Central memory CD8-positive, alpha-beta T cell (primary cell): ENCODE results near the gene MACF1.

ENCODE experiments used
- ATAC-seq: fragments of 150-1000 bp; cut with Tn5 transposase; replicated peaks from 2 replicates; pipeline ENCODE4 v1.10.0; 2022; ENCODE audit warnings: mild to moderate bottlenecking, moderate FRiP score, moderate number of reproducible peaks; ENCODE audit not compliant: poor library complexity, severe bottlenecking; ENCODE audit errors: extremely low read depth
- DNase-seq, 2 donors: peaks; one replicate each; pipeline ENCODE4 v3.0.0; 2021; ENCODE audit warnings: low spot score in 2 of 2
- H3K27ac Mint-ChIP-seq: one replicate; pipeline ENCODE4 v1.8.0; 2022; ENCODE audit warnings: low read depth, mild to moderate bottlenecking, moderate library complexity, mixed read lengths
- H3K27me3 Mint-ChIP-seq: one replicate; pipeline ENCODE4 v1.8.0; 2022; ENCODE audit warnings: mixed read lengths
- H3K36me3 Mint-ChIP-seq: one replicate; pipeline ENCODE4 v1.8.0; 2022; ENCODE audit warnings: mild to moderate bottlenecking, moderate library complexity, mixed read lengths; ENCODE audit not compliant: insufficient read depth
- H3K4me1 Mint-ChIP-seq: one replicate; pipeline ENCODE4 v1.8.0; 2022; ENCODE audit warnings: mixed read lengths
- H3K4me3 Mint-ChIP-seq: one replicate; pipeline ENCODE4 v1.8.0; 2022; ENCODE audit warnings: mild to moderate bottlenecking, moderate library complexity, mixed read lengths
- H3K9me3 Mint-ChIP-seq: one replicate; pipeline ENCODE4 v1.8.0; 2022; ENCODE audit warnings: mixed read lengths

MACF1 gene

DNA sequence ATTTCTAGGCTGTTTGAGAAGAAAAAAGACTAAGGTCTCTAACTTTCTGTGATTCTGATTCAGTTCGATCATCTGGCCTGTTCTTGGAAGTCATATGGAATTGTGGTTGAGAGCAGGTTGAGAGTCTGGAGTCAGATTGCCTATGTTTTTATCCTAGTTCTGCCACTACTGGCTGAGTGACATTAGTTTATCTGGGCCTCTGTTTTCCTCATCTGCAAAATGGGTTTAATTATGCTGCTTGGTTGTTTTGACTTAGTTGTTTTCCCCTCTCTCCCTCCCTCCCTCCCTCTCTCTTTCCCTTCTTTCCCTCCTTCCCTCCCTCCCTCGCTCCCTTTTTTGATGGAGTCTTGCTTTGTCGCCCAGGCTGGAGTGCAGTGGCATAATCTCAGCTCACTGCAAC, 6.2 kb downstream of the MACF1 start:
- Mint-ChIP-seq H3K27me3 (no peaks in the 10 kb centered on the region), H3K4me3 (no peak overlapping the region), H3K27ac (peak overlapping the region; percentile 53), H3K36me3 (peaks cover 11% of the 10 kb centered on the region), H3K4me1 (peaks cover 49% of the 10 kb centered on the region), H3K9me3 (no peaks in the 10 kb centered on the region)
- DNase-seq (no peak), ATAC-seq (no peak)

GRCh38 chr1:39212499-39212898, 8.0 kb downstream of the MACF1 start:
- Mint-ChIP-seq H3K27me3 (no peaks in the 10 kb centered on the region), H3K27ac (no peak overlapping the region), H3K36me3 (peaks cover 12% of the 10 kb centered on the region), H3K4me3 (no peak overlapping the region), H3K9me3 (no peaks in the 10 kb centered on the region), H3K4me1 (peaks cover 49% of the 10 kb centered on the region)
- ATAC-seq (no peak), DNase-seq (no peak)

DNA sequence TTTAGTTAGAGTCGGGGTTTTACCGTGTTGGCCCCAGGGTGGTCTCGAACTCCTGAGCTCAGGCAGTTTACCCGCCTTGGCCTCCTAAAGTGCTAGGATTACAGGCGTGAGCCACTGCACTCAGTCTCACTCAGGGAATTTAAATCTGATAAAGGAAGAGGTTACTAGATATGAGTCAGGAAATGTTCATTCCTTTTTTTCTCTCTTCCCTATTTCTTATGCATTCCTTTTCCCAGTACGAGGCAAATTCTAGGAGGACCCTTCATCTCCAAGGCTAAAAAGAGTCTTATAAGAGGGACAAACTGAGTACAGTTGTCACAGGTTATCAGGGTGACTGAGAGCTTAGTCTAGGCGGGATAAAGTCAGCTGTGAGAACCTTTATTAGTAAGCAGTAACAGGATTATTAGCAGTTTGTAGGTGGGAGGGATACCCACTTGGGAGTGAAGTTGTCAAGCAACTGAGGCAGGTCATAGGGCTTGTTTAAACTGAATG, 9.1 kb downstream of the MACF1 start:
- peaks cover 7% of the 10 kb centered on the region for H3K36me3 Mint-ChIP-seq
- ATAC-seq (no peak), DNase-seq (no peak)
- H3K4me3 Mint-ChIP-seq = no peak overlapping the region
- no peaks in the 10 kb centered on the region for H3K9me3 Mint-ChIP-seq
- peak overlapping the region; percentile 44 for H3K27ac Mint-ChIP-seq
- H3K27me3 Mint-ChIP-seq = no peaks in the 10 kb centered on the region
- peaks cover 48% of the 10 kb centered on the region for H3K4me1 Mint-ChIP-seq

DNA sequence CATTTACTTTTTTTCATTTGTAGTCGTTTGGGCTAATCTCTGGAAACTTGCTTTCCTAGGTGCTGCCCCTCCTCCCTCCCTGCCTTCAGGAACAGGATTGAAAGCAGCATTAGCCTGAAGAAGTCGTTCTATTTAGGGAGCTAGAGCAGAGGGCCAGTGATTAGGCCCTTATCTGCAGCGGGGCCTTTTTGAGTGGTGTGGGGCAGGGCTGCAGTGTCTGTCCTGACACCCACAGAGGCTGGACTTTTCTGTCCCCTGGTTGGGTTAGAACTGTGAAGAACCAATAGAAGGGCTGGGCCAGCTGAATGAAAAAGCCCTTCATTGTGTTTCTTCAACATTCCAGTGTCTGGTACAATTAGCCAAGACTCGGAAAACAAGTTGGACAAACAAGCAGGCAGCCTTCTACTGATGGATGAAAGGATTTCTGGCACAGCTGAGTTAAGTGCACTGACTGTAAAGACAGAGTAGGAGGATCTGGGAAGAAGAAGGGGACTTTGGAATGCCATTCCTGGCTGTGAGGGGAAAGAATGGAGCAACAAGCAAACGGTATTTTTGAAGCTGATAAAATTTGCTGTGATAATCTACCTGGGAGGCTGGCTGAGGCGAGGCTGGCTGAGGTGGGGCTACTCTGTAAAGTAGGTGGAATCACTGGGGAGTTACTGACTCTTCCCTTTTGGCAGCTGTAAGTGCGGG, 9.7 kb downstream of the MACF1 start:
- H3K27ac Mint-ChIP-seq = peak overlapping the region; percentile 83
- ATAC-seq = no peak
- H3K9me3 Mint-ChIP-seq = no peaks in the 10 kb centered on the region
- peaks cover 10% of the 10 kb centered on the region for H3K36me3 Mint-ChIP-seq
- no peaks in the 10 kb centered on the region for H3K27me3 Mint-ChIP-seq
- H3K4me3 Mint-ChIP-seq = peak overlapping the region; percentile 85
- peaks cover 54% of the 10 kb centered on the region for H3K4me1 Mint-ChIP-seq
- no peak for DNase-seq

GRCh38 chr1:39214714-39214997, 10.2 kb downstream of the MACF1 start:
- H3K36me3 Mint-ChIP-seq = peaks cover 8% of the 10 kb centered on the region
- peak overlapping the region; percentile 85 for H3K4me3 Mint-ChIP-seq
- ATAC-seq (no peak), DNase-seq (no peak)
- H3K9me3 Mint-ChIP-seq = no peaks in the 10 kb centered on the region
- H3K4me1 Mint-ChIP-seq = peaks cover 52% of the 10 kb centered on the region
- no peaks in the 10 kb centered on the region for H3K27me3 Mint-ChIP-seq
- peak overlapping the region; percentile 83 for H3K27ac Mint-ChIP-seq

DNA sequence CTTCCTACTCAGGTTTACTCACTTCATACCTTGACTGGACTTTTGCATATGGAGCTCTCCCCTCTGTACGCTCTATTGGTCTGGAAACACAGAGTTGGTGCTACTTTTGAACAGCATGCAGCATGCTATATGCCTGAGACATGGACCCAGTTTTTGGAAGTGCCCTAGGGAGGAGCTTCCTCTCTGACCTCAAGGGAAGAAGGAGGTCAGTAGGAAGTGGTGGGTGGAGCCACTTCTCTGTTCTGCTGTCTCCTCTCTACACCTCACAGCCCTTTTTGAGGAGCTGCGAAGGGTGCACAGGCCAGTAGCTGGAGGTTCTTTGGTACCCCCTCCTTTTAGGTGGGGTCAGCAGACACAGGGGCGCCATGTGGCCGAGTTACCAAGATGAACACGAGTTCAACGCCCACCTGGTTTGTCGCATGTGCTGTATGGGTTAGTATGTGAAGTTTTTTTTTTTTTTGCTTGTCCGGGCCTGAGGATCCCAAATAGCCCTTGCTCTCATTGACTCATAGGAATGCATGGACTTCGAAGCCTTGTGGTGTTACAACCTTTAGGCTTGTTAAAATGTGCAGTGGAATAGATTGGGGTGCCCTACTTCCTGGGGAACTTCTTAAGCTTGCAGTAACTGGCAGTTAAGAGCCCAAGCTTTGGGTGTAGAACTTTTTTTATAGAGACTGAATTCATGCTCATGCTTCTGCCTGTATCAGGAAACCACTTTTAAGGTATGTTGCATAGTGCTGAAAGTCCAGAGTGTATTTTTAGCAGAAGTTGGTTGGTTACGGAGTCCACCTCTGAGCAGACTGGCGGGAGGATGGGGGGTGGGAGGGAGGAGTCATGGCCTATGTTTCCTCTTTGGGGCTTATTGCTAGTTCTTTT, 10.7 kb downstream of the MACF1 start:
- Mint-ChIP-seq H3K4me1 (peaks cover 50% of the 10 kb centered on the region), H3K36me3 (peaks cover 8% of the 10 kb centered on the region), H3K27me3 (no peaks in the 10 kb centered on the region), H3K4me3 (peak overlapping the region; percentile 85), H3K9me3 (no peaks in the 10 kb centered on the region), H3K27ac (peak overlapping the region; percentile 83)
- peak; percentile 83 for ATAC-seq
- no peak for DNase-seq

DNA sequence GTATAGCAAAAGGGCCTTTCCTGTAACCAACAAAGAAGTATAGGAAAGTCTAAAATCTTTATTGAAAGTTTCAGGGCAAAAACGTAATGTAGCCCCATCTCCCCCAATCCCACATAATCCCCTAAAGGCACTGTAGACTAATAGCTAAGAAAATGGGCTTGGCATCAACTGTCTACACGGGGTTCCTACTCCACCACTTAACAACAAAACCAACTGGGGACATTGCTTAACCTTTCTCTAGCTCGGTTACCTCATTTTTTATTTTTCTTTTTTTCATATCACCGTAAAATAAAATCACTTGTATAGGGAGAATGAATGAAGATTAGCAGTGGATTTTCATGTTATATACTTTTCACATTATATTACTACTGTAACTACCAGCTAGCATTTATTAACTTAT, 12.3 kb downstream of the MACF1 start:
- no peak for DNase-seq
- Mint-ChIP-seq H3K36me3 (peaks cover 14% of the 10 kb centered on the region), H3K9me3 (no peaks in the 10 kb centered on the region), H3K27ac (peak overlapping the region; percentile 83), H3K4me1 (peaks cover 59% of the 10 kb centered on the region), H3K27me3 (no peaks in the 10 kb centered on the region), H3K4me3 (peak overlapping the region; percentile 85)
- no peak for ATAC-seq

GRCh38 chr1:39220891-39221870, 16.7 kb downstream of the MACF1 start:
- Mint-ChIP-seq H3K4me3 (peak overlapping the region; percentile 18), H3K9me3 (no peaks in the 10 kb centered on the region), H3K27ac (peak overlapping the region; percentile 52), H3K4me1 (peaks cover 63% of the 10 kb centered on the region), H3K36me3 (peaks cover 16% of the 10 kb centered on the region), H3K27me3 (no peaks in the 10 kb centered on the region)
- ATAC-seq (no peak), DNase-seq (no peak)

GRCh38 chr1:39224295-39224829, 19.9 kb downstream of the MACF1 start:
- ATAC-seq = no peak
- DNase-seq = no peak
- peaks cover 68% of the 10 kb centered on the region for H3K4me1 Mint-ChIP-seq
- no peaks in the 10 kb centered on the region for H3K27me3 Mint-ChIP-seq
- H3K27ac Mint-ChIP-seq = peak overlapping the region; percentile 77
- H3K4me3 Mint-ChIP-seq = no peak overlapping the region
- no peaks in the 10 kb centered on the region for H3K9me3 Mint-ChIP-seq
- peaks cover 11% of the 10 kb centered on the region for H3K36me3 Mint-ChIP-seq

DNA sequence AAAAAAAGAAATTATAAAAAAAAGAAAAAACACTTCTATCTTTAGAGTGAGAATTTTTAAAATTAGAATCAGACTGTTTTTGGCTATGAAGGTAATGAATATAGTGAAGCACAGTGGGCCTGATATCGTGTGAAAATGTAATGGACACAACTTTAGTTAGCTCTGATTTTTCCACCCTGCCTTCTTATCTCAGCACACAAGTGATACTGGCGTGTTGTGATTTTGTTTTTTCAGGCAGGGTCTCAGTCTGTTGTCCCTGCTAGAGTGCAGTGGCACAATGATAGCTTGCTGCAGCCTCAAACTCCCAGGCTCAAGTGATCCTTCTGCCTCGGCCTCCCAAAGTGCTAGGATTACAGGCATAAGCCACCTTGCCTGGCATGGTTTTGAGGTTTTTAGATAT, 22.3 kb downstream of the MACF1 start:
- no peak overlapping the region for H3K27ac Mint-ChIP-seq
- H3K9me3 Mint-ChIP-seq = no peaks in the 10 kb centered on the region
- DNase-seq = no peak
- peaks cover 73% of the 10 kb centered on the region for H3K4me1 Mint-ChIP-seq
- H3K4me3 Mint-ChIP-seq = no peak overlapping the region
- no peaks in the 10 kb centered on the region for H3K27me3 Mint-ChIP-seq
- peaks cover 12% of the 10 kb centered on the region for H3K36me3 Mint-ChIP-seq
- no peak for ATAC-seq

- ATAC-seq (no peak), DNase-seq (no peak)
- Mint-ChIP-seq H3K36me3 (peaks cover 23% of the 10 kb centered on the region), H3K4me3 (no peak overlapping the region), H3K9me3 (no peaks in the 10 kb centered on the region), H3K27ac (peak overlapping the region; percentile 16), H3K4me1 (peaks cover 72% of the 10 kb centered on the region), H3K27me3 (no peaks in the 10 kb centered on the region)
Observed at GRCh38 chr1:39228252-39228651, 23.8 kb downstream of the MACF1 start.

GRCh38 chr1:39229504-39229903, 25.0 kb downstream of the MACF1 start:
- Mint-ChIP-seq H3K27ac (peak overlapping the region; percentile 75), H3K36me3 (peaks cover 23% of the 10 kb centered on the region), H3K4me3 (peak overlapping the region; percentile 35), H3K9me3 (no peaks in the 10 kb centered on the region), H3K4me1 (peaks cover 61% of the 10 kb centered on the region), H3K27me3 (no peaks in the 10 kb centered on the region)
- ATAC-seq = no peak
- no peak for DNase-seq
